DOHH2 (cell line): ENCODE results near the gene TIGD3.

ENCODE experiments used
- H3F3A ChIP-seq: fragments of 200-600 bp; sonication (generic), shearing (Covaris generic); 2 replicates; pipeline ENCODE4 v1.6.0; 2016; ENCODE audit warnings: antibody characterized with exemption, mild to moderate bottlenecking; ENCODE audit not compliant: control insufficient read depth, insufficient read depth
- H3K27ac ChIP-seq: fragments of 200-600 bp; sonication (generic); 2 replicates; pipeline ENCODE4 v1.5.1; 2014; ENCODE audit warnings: low read depth, mild to moderate bottlenecking, low read length, moderate library complexity
- H3K27me3 ChIP-seq: fragments of 200-600 bp; sonication (generic); 2 replicates; pipeline ENCODE4 v1.6.1; 2014; ENCODE audit warnings: mild to moderate bottlenecking, low read length, mixed read lengths; ENCODE audit not compliant: control insufficient read depth
- H3K36me3 ChIP-seq: fragments of 200-600 bp; sonication (generic); 2 replicates; pipeline ENCODE4 v1.6.1; 2014; ENCODE audit warnings: mild to moderate bottlenecking, low read length, moderate library complexity, mixed read lengths; ENCODE audit not compliant: control insufficient read depth
- H3K4me1 ChIP-seq: fragments of 200-600 bp; sonication (generic); 2 replicates; pipeline ENCODE4 v1.6.1; 2014; ENCODE audit warnings: mild to moderate bottlenecking, low read length, mixed read lengths; ENCODE audit not compliant: control insufficient read depth
- H3K4me2 ChIP-seq: fragments of 200-600 bp; sonication (generic); 2 replicates; pipeline ENCODE4 v1.6.0; 2014; ENCODE audit warnings: mild to moderate bottlenecking, low read length, moderate library complexity
- H3K4me3 ChIP-seq: fragments of 200-600 bp; sonication (generic); 2 replicates; pipeline ENCODE4 v1.5.1; 2014; ENCODE audit warnings: mild to moderate bottlenecking, low read length, mixed read lengths
- H3K79me2 ChIP-seq: fragments of 200-600 bp; sonication (generic); 2 replicates; pipeline ENCODE4 v1.6.1; 2014; ENCODE audit warnings: mild to moderate bottlenecking, low read length, mixed read lengths; ENCODE audit not compliant: control insufficient read depth
- H3K9me2 ChIP-seq: fragments of 200-600 bp; sonication (generic); replicated peaks from 2 replicates; pipeline ENCODE4 v1.6.1; 2014; ENCODE audit warnings: mild to moderate bottlenecking, low read length, mixed read lengths; ENCODE audit not compliant: control insufficient read depth
- H3K9me3 ChIP-seq: fragments of 200-600 bp; sonication (generic); 2 replicates; pipeline ENCODE4 v1.6.1; 2014; ENCODE audit warnings: antibody characterized with exemption, low read length, mixed read lengths; ENCODE audit not compliant: control insufficient read depth, insufficient read depth
- H4K20me1 ChIP-seq: fragments of 200-600 bp; sonication (generic); 2 replicates; pipeline ENCODE4 v1.6.0; 2014; ENCODE audit warnings: low read depth, mild to moderate bottlenecking, antibody characterized with exemption, low read length, moderate library complexity; ENCODE audit not compliant: control insufficient read depth, insufficient read depth
- CTCF ChIP-seq: fragments of 200-600 bp; sonication (generic); IDR thresholded peaks from one replicate; pipeline ENCODE4 v1.5.1; 2014; ENCODE audit warnings: antibody characterized with exemption, mild to moderate bottlenecking, low read depth, low read length; ENCODE audit not compliant: poor library complexity, severe bottlenecking
- EZH2phosphoT487 ChIP-seq: fragments of 200-600 bp; sonication (generic); IDR thresholded peaks from 2 replicates; pipeline ENCODE4 v1.6.1; 2017; ENCODE audit warnings: borderline replicate concordance, mild to moderate bottlenecking, antibody characterized with exemption, low read length, moderate library complexity, mixed read lengths

TIGD3 gene

GRCh38 chr11:65378928-65379638, 24.5 kb downstream of the TIGD3 start:
- Histone ChIP-seq H3K4me2 (no peak overlapping the region), H3F3A (no peaks in the 10 kb centered on the region)

GRCh38 chr11:65379698-65380459, 25.3 kb downstream of the TIGD3 start:
- no peaks in the 10 kb centered on the region for H3K79me2 ChIP-seq
- no peak overlapping the region for H3K4me2 ChIP-seq
- peaks cover 4% of the 10 kb centered on the region; the same call in 1 of the 2 replicates for H3F3A ChIP-seq

More at GRCh38 chr11:65378928-65379638, 24.5 kb downstream of the TIGD3 start:
- TF ChIP-seq CTCF (no peak), EZH2phosphoT487 (no peak)
- Histone ChIP-seq H3K79me2 (no peaks in the 10 kb centered on the region), H3K4me1 (peaks cover 48% of the 10 kb centered on the region), H3K36me3 (no peaks in the 10 kb centered on the region), H3K9me3 (no peaks in the 10 kb centered on the region), H3K4me3 (no peak overlapping the region), H3K27ac (no peak overlapping the region), H4K20me1 (no peaks in the 10 kb centered on the region), H3K9me2 (no peaks in the 10 kb centered on the region), H3K27me3 (no peaks in the 10 kb centered on the region)

GRCh38 chr11:65380460-65381119, 26.0 kb downstream of the TIGD3 start:
- no peaks in the 10 kb centered on the region for H3K27me3 ChIP-seq
- peak overlapping the region; percentile 97; the same call in 1 of the 2 replicates for H3K4me2 ChIP-seq
- H3K79me2 ChIP-seq = no peaks in the 10 kb centered on the region
- no peaks in the 10 kb centered on the region for H3K9me3 ChIP-seq
- TF ChIP-seq CTCF (no peak), EZH2phosphoT487 (no peak)
- H3K4me3 ChIP-seq = no peak overlapping the region
- no peak overlapping the region for H3K27ac ChIP-seq
- no peaks in the 10 kb centered on the region for H4K20me1 ChIP-seq
- H3K4me1 ChIP-seq = peaks cover 63% of the 10 kb centered on the region
- H3K36me3 ChIP-seq = no peaks in the 10 kb centered on the region
- H3K9me2 ChIP-seq = no peaks in the 10 kb centered on the region
- peaks cover 7% of the 10 kb centered on the region for H3F3A ChIP-seq

More at GRCh38 chr11:65379698-65380459, 25.3 kb downstream of the TIGD3 start:
- H3K27me3 ChIP-seq = no peaks in the 10 kb centered on the region
- peaks cover 56% of the 10 kb centered on the region for H3K4me1 ChIP-seq
- H3K9me2 ChIP-seq = no peaks in the 10 kb centered on the region
- no peaks in the 10 kb centered on the region for H4K20me1 ChIP-seq
- H3K36me3 ChIP-seq = no peaks in the 10 kb centered on the region
- H3K27ac ChIP-seq = no peak overlapping the region
- no peak overlapping the region for H3K4me3 ChIP-seq
- TF ChIP-seq EZH2phosphoT487 (no peak), CTCF (no peak)
- no peaks in the 10 kb centered on the region for H3K9me3 ChIP-seq
